Measurements from ENCODE around the gene ANXA1. TPM values are rescaled to one million over a fixed set of nuclear protein-coding genes. Genes with fewer than 3 reads are reported as not detected.

ANXA1 gene
- total RNA-seq, 1 experiment from 2014 or later = 486 TPM

DNA sequence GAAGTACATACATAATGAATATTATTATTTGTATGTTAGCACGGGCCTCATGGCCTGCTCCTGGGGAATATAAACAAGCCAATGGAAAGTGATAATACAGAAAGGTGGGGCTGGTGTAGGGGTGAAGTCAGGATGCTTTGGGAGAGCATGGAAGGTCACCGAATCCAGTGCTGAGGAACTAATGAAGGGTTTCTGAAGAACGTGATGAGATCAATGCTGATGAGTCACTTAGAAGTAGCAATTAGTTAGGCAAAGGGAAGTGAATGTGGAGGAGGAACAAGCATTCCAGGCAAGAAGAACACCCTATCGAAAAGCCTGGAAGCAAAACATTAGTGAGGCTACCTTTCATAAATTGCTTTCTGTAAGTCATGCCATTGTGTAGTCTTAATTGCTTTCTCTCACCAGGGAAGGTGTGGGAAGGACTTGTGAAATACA, 2.1 kb downstream of the ANXA1 start:
- peak overlapping the region; percentile 65 for H3K9ac ChIP-seq (ENCODE audit: low read length)
- H3K9me3 ChIP-seq (ENCODE audit: control insufficient read depth in 1 of 2, insufficient read depth in 1 of 2, low read depth in 1 of 2, low read length in 2 of 2) = no peaks in the 10 kb centered on the region
- intact Hi-C loops (cut with micrococcal nuclease) = no loop called here
- peaks cover 43 to 70% of the 10 kb centered on the region in 2 experiments for H3K4me1 ChIP-seq (ENCODE audit: control insufficient read depth in 1 of 2, insufficient read depth in 2 of 2, low read length in 2 of 2)
- RAD21 ChIA-PET (ENCODE audit: low non-redundant PET in 1 of 2, low total read pairs in 2 of 2, uncharacterized antibody in 2 of 2, unreplicated experiment in 2 of 2) = no interaction called here
- H3K79me2 ChIP-seq (ENCODE audit: insufficient read depth, low read length) = peaks cover 70% of the 10 kb centered on the region
- H2AFZ ChIP-seq (ENCODE audit: low read depth, low read length, poor library complexity, severe bottlenecking) = no peak overlapping the region
- DNase-seq (ENCODE audit: low read depth, low spot score) (no peak), ATAC-seq (peak; percentile 54)
- no TSS peak for BruUV-seq (replicated peaks)
- H4K20me1 ChIP-seq (ENCODE audit: insufficient read depth) = no peaks in the 10 kb centered on the region
- CTCF ChIA-PET = no interaction called here
- peak overlapping the region; percentile 52 to 61 for H3K4me3 ChIP-seq (replicated peaks in 1 of 2; ENCODE audit: low read depth in 1 of 2, low read length in 2 of 2)
- peak overlapping the region; percentile 82 for H3K4me2 ChIP-seq (ENCODE audit: low read length)
- peak overlapping the region; percentile 95; the same call in 1 of the 2 replicates for H3K27ac ChIP-seq (ENCODE audit: low read depth, low read length)
- POLR2A ChIA-PET = interaction anchor here (2.1 to 3.3 kb wide), 4 partner anchors 10 to 46 kb away, joined by 8 to 19 read pairs (median 15); no protein-coding TSS in a partner anchor
- H3K27me3 ChIP-seq (ENCODE audit: insufficient read depth, low read length) = no peaks in the 10 kb centered on the region
- peaks cover 12 to 18% of the 10 kb centered on the region in 2 experiments; a peak in 3 of 4 replicates for H3K36me3 ChIP-seq (ENCODE audit: control insufficient read depth in 1 of 2, insufficient read depth in 2 of 2, low read length in 2 of 2)
- H3K9me2 ChIP-seq (ENCODE audit: insufficient read depth) = no peaks in the 10 kb centered on the region
- TF ChIP-seq, protein P1, sequence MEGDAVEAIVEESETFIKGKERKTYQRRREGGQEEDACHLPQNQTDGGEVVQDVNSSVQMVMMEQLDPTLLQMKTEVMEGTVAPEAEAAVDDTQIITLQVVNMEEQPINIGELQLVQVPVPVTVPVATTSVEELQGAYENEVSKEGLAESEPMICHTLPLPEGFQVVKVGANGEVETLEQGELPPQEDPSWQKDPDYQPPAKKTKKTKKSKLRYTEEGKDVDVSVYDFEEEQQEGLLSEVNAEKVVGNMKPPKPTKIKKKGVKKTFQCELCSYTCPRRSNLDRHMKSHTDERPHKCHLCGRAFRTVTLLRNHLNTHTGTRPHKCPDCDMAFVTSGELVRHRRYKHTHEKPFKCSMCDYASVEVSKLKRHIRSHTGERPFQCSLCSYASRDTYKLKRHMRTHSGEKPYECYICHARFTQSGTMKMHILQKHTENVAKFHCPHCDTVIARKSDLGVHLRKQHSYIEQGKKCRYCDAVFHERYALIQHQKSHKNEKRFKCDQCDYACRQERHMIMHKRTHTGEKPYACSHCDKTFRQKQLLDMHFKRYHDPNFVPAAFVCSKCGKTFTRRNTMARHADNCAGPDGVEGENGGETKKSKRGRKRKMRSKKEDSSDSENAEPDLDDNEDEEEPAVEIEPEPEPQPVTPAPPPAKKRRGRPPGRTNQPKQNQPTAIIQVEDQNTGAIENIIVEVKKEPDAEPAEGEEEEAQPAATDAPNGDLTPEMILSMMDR (IDR thresholded peaks at IDR 0.05 in 2 of 3, conservative IDR thresholded peaks at IDR 0.05 in 1 of 3; ENCODE audit: borderline replicate concordance in 1 of 3, insufficient read depth in 1 of 3, low read depth in 2 of 3, low read length in 2 of 3) = no peak
- TF ChIP-seq, protein P2, sequence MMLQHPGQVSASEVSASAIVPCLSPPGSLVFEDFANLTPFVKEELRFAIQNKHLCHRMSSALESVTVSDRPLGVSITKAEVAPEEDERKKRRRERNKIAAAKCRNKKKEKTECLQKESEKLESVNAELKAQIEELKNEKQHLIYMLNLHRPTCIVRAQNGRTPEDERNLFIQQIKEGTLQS (IDR thresholded peaks at IDR 0.05) = no peak
- peak; percentile 67 for TF ChIP-seq SP1 (IDR thresholded peaks at IDR 0.05; ENCODE audit: low read depth)
- TF ChIP-seq EGR1 (IDR thresholded peaks at IDR 0.05; ENCODE audit: low read depth) = no peak
- peak; percentile 63 for TF ChIP-seq TCF7L2 (IDR thresholded peaks at IDR 0.05; ENCODE audit: borderline replicate concordance, extremely low read depth, insufficient read depth, insufficient read length)
- no peak for TF ChIP-seq RAD21 (IDR thresholded peaks at IDR 0.05; ENCODE audit: low read depth)
- no peak for TF ChIP-seq ZFX (IDR thresholded peaks at IDR 0.05)
- TF ChIP-seq SRF (IDR thresholded peaks at IDR 0.05; ENCODE audit: low read depth) = no peak; the same call in 1 of the 2 replicates
- no peak for TF ChIP-seq EZH2 (IDR thresholded peaks at IDR 0.05)
- TF ChIP-seq SIN3A (IDR thresholded peaks at IDR 0.05; ENCODE audit: low read depth) = no peak; the same call in 1 of the 2 replicates
- peak; percentile 65 for TF ChIP-seq JUND (IDR thresholded peaks at IDR 0.05)
- peak; percentile 51 for TF ChIP-seq POLR2AphosphoS5 (IDR thresholded peaks at IDR 0.05; ENCODE audit: low read depth, low read length)
- TF ChIP-seq ZNF274 (IDR thresholded peaks at IDR 0.05; ENCODE audit: low read depth, low read length) = no peak
- TF ChIP-seq, protein P3, sequence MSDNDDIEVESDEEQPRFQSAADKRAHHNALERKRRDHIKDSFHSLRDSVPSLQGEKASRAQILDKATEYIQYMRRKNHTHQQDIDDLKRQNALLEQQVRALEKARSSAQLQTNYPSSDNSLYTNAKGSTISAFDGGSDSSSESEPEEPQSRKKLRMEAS (IDR thresholded peaks at IDR 0.05) = peak; percentile 63; the same call in 1 of the 2 replicates
- TF ChIP-seq, protein P4, sequence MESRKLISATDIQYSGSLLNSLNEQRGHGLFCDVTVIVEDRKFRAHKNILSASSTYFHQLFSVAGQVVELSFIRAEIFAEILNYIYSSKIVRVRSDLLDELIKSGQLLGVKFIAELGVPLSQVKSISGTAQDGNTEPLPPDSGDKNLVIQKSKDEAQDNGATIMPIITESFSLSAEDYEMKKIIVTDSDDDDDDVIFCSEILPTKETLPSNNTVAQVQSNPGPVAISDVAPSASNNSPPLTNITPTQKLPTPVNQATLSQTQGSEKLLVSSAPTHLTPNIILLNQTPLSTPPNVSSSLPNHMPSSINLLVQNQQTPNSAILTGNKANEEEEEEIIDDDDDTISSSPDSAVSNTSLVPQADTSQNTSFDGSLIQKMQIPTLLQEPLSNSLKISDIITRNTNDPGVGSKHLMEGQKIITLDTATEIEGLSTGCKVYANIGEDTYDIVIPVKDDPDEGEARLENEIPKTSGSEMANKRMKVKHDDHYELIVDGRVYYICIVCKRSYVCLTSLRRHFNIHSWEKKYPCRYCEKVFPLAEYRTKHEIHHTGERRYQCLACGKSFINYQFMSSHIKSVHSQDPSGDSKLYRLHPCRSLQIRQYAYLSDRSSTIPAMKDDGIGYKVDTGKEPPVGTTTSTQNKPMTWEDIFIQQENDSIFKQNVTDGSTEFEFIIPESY (IDR thresholded peaks at IDR 0.05; ENCODE audit: extremely low read depth, insufficient replicate concordance, low read length) = no peak
- TF ChIP-seq POLR2A (IDR thresholded peaks at IDR 0.05; ENCODE audit: borderline replicate concordance, extremely low read depth, insufficient read depth, insufficient read length) = no peak
- TF ChIP-seq, protein P5, sequence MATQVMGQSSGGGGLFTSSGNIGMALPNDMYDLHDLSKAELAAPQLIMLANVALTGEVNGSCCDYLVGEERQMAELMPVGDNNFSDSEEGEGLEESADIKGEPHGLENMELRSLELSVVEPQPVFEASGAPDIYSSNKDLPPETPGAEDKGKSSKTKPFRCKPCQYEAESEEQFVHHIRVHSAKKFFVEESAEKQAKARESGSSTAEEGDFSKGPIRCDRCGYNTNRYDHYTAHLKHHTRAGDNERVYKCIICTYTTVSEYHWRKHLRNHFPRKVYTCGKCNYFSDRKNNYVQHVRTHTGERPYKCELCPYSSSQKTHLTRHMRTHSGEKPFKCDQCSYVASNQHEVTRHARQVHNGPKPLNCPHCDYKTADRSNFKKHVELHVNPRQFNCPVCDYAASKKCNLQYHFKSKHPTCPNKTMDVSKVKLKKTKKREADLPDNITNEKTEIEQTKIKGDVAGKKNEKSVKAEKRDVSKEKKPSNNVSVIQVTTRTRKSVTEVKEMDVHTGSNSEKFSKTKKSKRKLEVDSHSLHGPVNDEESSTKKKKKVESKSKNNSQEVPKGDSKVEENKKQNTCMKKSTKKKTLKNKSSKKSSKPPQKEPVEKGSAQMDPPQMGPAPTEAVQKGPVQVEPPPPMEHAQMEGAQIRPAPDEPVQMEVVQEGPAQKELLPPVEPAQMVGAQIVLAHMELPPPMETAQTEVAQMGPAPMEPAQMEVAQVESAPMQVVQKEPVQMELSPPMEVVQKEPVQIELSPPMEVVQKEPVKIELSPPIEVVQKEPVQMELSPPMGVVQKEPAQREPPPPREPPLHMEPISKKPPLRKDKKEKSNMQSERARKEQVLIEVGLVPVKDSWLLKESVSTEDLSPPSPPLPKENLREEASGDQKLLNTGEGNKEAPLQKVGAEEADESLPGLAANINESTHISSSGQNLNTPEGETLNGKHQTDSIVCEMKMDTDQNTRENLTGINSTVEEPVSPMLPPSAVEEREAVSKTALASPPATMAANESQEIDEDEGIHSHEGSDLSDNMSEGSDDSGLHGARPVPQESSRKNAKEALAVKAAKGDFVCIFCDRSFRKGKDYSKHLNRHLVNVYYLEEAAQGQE (IDR thresholded peaks at IDR 0.05; ENCODE audit: low read depth) = no peak
- no peak for TF ChIP-seq EZH2phosphoT487 (IDR thresholded peaks at IDR 0.05; ENCODE audit: borderline replicate concordance)
- no peak for TF ChIP-seq YY1 (IDR thresholded peaks at IDR 0.05; ENCODE audit: extremely low read depth, insufficient replicate concordance, low read depth, low read length)
- no peak for TF ChIP-seq CEBPB (IDR thresholded peaks at IDR 0.05; ENCODE audit: low read depth)
- peak; percentile 59 for TF ChIP-seq FOSL1 (IDR thresholded peaks at IDR 0.05; ENCODE audit: low read depth)
